HG02610 (cell line): ENCODE measurements around the gene STK24.
"Not testable (repeated sequence)": the region's sequence is repeated elsewhere in the genome, so short reads cannot be mapped to it uniquely, and the experiment has no call there.

ENCODE experiments used
- ATAC-seq: cut with Tn5 transposase; IDR thresholded peaks from one replicate; pipeline ENCODE4 v1.9.1; 2021; ENCODE audit warnings: mild to moderate bottlenecking, moderate library complexity; ENCODE audit not compliant: unreplicated experiment

STK24 gene

GRCh38 chr13:98415326-98416070 lies 161.4 kb downstream of the STK24 start:
- no peak for ATAC-seq

- ATAC-seq: no peak
Observed at GRCh38 chr13:98413796-98414195, 163.1 kb downstream of the STK24 start.

- not testable (repeated sequence) for ATAC-seq
Observed at GRCh38 chr13:98413278-98413677, 163.6 kb downstream of the STK24 start.

- ATAC-seq: no peak
Observed at GRCh38 chr13:98411617-98412265, 165.2 kb downstream of the STK24 start.

GRCh38 chr13:98411013-98411412 lies 165.9 kb downstream of the STK24 start:
- ATAC-seq: no peak

- no peak for ATAC-seq
Observed at GRCh38 chr13:98410612-98411011, 166.3 kb downstream of the STK24 start.

- no peak for ATAC-seq
Observed at GRCh38 chr13:98409281-98409680, 167.6 kb downstream of the STK24 start.

- no peak for ATAC-seq
Observed at GRCh38 chr13:98407575-98407974, 169.3 kb downstream of the STK24 start.

GRCh38 chr13:98406971-98407370 lies 169.9 kb downstream of the STK24 start:
- ATAC-seq: no peak

- no peak for ATAC-seq
Observed at GRCh38 chr13:98406427-98406826, 170.5 kb downstream of the STK24 start.

GRCh38 chr13:98405690-98406344 lies 171.1 kb downstream of the STK24 start:
- no peak for ATAC-seq

- no peak for ATAC-seq
Observed at GRCh38 chr13:98405107-98405571, 171.8 kb downstream of the STK24 start.

- ATAC-seq: no peak
Observed at GRCh38 chr13:98403076-98403475, 173.8 kb downstream of the STK24 start.

- ATAC-seq: no peak
Observed at GRCh38 chr13:98401934-98402333, 175.0 kb downstream of the STK24 start.

GRCh38 chr13:98399756-98400155 lies 177.2 kb downstream of the STK24 start:
- no peak for ATAC-seq

GRCh38 chr13:98398581-98398980 lies 178.3 kb downstream of the STK24 start:
- ATAC-seq: no peak

- no peak for ATAC-seq
Observed at GRCh38 chr13:98397861-98398260, 179.0 kb downstream of the STK24 start.

- no peak for ATAC-seq
Observed at GRCh38 chr13:98397221-98397620, 179.7 kb downstream of the STK24 start.

GRCh38 chr13:98396071-98396710 lies 180.7 kb downstream of the STK24 start:
- no peak for ATAC-seq
